GM08714 (cell line): Measurements from ENCODE around the gene INSRR.

Source experiments
- H3K4me3 ChIP-seq: fragments of 200-500 bp; sonication (Bioruptor generic); 2 replicates; pipeline ENCODE4 v1.5.1; 2014; ENCODE audit warnings: mild to moderate bottlenecking, low read length, inconsistent platforms
- ZNF274 ChIP-seq: IDR thresholded peaks from 2 replicates; pipeline ENCODE4 v1.6.1; 2012; ENCODE audit warnings: mild to moderate bottlenecking, low read depth, low read length

Gene INSRR

DNA sequence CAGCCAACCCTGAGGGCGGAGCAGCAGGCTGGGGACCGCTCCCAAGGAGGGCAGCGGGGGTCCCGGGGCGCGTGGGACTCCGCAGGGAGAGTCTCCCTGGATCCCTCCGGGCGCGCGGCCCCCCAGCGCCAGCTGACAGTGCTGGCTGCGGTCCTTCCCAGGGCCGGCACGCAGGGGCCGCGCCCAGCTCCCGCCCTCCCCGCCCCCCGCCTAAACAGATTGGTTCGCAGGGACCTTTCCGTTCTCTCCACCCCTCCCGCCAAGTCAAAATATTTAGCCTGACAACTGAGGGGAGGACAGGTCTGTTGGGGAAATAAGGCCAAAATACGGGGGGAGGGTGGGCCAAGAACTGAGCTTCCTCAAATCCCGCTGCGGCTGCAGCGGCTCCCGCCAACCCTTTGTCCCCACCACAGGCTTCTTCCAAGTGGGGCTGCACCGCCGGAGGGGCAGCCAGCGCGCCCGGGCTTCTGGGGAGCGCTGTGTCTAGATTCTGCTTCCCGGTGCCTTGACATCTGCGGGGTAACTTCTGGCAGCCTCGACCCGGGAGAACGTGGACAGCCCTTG is at the start of gene INSRR:
INSRR (minus strand) TSS at position 159 of the 564 bp plus-strand sequence. CDS start 496 bp downstream, outside the sequence.
- no peak for TF ChIP-seq ZNF274
- H3K4me3 ChIP-seq = peak within 1 kb of the TSS; percentile 11; the same call in 1 of the 2 replicates

DNA sequence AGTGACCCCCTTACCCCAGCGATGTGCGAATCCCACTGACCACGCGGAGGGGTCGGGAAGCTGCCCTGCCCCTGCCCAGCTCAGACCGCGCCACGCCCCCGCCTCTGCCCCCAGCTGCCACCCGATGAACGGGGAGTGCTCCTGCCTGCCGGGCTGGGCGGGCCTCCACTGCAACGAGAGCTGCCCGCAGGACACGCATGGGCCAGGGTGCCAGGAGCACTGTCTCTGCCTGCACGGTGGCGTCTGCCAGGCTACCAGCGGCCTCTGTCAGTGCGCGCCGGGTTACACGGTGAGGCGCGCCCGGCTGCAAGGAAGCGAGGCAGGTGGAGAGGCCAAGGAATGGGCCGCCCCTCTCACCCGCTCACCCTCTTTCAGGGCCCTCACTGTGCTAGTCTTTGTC is 49.6 kb upstream of the INSRR start:
- no peak overlapping the region for H3K4me3 ChIP-seq
- no peak for TF ChIP-seq ZNF274

DNA sequence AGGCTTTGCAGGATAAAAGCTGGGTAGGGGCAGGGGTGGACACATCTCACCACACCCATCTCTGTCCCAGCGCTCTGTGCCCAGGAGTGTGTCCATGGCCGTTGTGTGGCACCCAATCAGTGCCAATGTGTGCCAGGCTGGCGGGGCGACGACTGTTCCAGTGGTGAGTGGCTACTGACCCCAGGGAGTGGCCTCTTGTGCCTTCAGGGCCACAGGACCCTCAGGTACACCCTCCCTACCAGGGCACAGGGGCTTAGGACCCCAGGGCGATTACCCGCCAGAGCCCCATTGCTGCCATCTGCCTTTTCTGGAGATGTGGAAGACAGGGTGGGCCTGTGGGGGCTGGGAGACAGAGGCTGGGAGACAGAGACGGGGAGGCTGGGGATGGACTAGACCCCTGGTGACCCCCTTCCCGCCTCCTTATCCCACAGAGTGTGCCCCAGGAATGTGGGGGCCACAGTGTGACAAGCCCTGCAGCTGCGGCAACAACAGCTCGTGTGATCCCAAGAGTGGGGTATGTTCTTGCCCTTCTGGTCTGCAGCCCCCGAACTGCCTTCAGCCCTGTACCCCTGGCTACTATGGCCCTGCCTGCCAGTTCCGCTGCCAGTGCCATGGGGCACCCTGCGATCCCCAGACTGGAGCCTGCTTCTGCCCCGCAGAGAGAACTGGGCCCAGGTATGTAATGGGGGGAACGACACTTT is 47.4 kb upstream of the INSRR start:
- no peak for TF ChIP-seq ZNF274
- no peak overlapping the region for H3K4me3 ChIP-seq

DNA sequence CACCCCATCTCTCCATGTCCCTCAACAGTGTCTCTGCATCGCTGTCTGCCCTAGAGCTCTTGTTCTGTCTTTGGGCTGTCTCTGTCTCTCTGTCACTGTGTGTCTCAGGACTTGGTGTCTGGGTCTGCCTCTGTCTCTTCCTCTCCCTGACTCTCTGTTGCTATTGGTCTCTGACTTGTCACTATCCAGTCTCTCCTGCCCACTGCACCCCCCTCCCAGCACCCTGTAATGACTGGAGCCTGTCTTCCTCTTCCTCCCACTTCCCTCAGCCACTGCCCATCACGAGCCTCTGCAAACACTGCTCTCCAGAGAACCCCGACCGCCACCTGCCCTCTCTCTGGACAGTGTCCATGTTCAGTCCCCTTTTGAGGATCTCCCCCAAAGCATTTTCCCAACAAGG is 46.7 kb upstream of the INSRR start:
- TF ChIP-seq ZNF274 = no peak
- H3K4me3 ChIP-seq = no peak overlapping the region

DNA sequence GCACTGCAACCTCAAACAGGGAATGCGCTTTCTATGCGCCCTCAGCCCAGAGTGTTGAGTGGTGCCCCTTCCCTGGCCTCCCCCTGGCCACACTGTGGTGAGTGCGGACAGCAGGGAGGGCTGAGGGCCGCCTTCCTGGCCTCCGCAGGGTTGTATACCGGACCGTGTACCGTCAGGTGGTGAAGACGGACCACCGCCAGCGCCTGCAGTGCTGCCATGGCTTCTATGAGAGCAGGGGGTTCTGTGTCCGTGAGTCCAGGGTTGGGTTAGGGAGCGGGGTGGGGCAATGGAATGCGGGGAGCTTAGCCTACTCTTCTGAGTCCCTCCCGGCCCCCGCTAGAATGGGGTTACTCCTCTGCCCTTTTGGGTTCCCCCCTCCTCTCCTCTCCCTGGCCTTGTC is 46.3 kb upstream of the INSRR start:
- no peak overlapping the region for H3K4me3 ChIP-seq
- no peak for TF ChIP-seq ZNF274

DNA sequence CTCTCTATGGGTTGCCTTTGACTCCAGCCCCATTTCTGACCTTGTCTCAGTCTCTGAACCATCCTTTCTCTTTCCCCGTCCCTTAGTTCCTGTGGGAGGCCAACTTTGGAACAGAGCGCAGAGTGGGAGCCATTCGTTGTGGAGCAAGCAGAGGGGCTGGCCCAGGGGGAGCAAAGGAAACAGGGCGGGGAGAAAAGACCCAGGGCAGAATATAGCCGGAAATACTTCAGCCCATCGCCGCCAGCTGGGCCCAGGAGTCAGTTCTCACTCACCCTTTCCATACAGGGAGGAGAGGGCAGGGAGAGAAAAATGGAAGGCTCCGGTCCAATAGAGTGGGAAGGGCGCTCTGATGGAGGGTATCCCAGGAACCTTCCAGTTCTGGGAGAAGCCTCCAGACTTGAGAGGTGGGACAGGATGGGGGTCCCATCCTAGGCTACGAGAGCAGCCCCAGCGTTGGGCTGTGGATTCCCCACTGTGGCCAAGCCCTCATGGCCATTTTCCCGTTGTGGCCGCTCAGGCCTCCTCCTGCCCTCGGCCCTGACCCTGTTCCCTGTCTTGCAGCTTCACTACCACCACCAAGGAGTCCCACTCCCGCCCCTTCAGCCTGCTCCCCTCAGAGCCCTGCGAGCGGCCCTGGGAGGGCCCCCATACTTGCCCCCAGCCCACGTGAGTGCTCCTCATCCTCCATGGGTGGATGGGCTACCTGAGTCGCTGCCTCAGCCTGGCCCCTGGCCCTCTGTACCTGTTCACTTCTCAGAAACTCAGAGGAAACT is 45.5 kb upstream of the INSRR start:
- no peak for TF ChIP-seq ZNF274

DNA sequence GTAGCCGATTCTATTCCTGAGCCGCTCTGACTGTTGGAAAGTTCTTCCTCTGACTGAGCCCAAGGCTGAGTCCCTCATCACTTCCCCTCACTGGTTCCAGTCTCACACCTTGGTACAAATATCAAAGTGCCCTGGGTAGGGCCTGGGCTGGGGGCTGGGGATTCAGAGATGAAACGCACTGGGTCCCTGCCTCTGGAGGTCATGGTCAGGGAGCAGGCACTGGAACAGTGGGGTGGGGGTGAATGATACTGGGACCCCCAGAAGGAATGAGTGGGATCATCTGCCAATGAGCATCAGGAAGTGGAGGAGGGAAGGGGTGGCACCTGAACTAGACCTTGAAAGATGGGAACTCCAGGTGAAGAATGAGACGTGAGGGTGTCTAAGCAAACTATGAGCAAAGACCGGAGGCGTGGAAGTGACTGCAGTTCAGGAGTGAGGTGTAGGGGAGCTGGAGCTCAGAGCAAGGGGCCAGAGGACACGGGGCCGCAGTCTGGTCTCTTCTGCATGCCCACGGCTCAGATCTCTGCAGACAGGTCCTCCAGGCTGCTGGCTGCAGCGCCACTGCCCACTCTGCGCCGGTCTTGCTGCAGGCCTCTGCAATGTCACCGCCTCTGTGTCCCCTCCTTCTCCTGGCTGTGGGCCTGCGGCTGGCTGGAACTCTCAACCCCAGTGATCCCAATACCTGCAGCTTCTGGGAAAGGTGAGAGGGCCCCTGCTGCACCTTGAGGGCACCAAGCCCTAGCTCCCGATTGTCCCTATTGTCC is 44.6 kb upstream of the INSRR start:
- H3K4me3 ChIP-seq = no peak overlapping the region
- no peak for TF ChIP-seq ZNF274

More for the DNA sequence above, 45.5 kb upstream of the INSRR start:
- H3K4me3 ChIP-seq = no peak overlapping the region

DNA sequence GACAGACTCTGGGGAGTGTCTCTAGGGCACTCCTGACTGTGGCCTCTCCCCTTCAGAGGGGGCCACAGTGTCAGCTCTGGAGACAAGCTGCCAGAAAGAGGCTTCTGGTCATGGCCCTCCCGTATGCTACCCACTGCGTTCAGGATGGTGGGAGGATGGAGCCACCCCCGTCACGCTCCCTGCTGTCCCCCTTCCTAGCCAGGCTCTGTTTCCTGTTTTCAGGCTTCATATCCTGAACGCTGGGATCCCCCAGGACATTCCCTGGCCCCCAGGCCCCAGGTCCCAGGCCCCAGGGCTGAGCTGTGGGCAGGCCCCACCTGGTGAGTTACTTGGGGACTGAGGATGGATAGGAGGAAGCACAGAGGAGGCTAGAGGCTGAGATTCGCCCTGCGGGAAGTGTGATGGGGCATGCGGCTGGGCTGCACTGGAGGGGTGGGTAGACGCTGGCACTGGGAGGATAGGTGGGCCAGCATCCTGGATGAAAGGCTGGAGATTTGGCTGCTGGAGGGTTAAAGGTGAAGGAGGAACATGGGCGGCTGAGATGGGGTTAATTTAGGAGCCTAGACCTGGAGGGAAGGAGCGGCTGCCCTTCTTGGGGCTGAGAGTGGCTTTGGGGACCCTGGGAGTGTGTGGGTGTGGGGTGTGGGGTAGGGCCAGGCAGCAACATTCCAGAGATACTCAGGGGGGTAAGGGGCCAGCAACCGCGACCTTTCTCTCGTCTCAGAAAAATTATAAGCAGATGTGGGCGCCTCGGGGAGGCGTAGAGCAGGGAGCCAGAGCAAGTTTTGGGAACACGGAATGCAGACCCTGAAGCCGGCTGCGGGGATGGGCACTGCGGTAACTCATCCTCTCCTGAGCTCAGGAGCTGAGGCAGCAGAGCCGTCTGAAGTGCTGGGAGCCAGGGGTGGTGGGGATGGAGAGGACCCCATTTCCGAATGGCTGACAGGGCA is 43.3 kb upstream of the INSRR start:
- H3K4me3 ChIP-seq = no peak overlapping the region
- no peak for TF ChIP-seq ZNF274

DNA sequence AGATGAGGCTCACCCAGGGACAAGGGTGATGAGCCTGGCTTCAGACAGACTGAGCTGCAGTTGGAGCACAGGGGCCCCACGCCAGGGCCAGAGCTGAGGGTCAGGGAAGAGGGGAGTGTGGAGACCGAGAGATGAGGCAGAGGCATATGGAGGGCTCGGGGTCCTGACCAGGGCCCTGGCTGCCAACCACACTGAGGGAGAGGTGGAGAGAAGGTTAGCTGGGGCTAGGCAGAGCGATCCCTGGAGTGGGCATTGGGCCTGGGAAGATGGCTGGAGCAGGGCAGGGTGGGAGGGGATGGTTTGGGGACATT is 42.6 kb upstream of the INSRR start:
- H3K4me3 ChIP-seq = no peak overlapping the region
- TF ChIP-seq ZNF274 = no peak

DNA sequence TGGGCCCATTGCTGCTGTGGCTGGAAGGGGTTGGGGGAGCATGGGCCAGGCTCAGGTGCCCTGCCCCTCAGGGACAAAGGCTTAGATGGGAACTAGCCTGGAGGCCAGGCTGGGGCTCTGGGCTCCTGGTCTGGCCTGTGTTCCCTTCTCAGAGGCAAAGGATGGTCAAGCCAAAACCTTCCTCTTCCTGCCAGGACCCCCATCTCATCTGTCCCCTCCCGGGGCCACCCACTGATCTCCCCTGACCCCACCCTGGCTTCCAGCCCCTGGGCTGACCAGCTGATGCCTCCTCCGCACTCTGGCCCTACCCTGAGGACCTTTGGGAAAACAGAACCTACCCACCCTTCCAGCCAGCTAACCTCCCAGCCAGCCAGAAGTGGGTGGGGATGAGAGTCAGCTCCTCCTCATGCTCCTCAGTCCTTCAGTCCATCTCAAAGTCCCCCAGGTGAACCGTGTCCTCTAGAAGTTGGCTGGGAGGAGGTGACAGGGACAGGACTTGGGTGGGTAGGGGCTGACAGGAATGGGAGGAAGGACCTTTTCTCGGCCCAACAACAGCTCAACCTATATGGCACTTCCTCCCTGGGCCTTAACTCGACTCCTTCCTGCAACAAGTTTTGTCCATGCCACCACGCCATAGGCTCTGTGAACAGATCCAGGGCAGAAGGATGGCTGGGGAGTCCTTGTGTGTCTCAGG is 42.1 kb upstream of the INSRR start:
- no peak for TF ChIP-seq ZNF274
- H3K4me3 ChIP-seq = no peak overlapping the region

DNA sequence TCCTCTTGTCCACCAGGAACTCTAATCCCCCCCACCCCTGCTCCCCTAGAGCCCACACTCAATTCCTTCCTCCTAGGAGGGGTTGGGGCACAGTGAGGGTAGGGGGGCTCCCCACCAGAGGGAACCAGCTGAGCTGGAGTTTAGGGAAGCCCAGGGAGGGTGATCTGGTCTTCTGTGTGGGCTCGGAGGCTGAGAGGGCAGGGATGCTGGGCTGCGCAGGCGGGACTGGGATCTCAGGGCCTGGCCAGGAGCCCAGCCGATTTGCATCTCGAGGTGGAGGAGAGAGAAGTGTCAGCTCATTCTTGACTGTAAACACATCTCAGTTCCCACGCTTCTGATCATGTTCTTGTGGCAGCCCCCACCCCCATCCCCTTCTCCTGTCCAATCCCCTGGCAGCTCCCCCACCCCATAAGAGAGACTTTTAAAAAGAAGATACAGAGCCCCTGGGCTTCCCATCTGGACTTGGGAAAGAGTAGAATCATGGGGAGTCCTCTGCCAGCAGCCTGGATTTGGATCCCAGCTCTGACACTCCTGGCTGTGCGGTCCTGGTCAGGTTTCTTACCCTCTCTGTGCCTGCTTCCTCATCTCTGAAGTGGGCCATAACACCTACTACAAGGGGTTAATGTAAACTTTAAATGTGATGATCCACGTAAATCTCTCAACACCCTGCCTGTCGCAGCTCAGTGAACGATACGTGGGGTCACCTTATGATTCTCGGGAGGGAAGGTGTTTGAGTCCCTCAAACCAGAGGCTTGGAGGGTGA is 41.2 kb upstream of the INSRR start:
- TF ChIP-seq ZNF274 = no peak
- no peak overlapping the region for H3K4me3 ChIP-seq

DNA sequence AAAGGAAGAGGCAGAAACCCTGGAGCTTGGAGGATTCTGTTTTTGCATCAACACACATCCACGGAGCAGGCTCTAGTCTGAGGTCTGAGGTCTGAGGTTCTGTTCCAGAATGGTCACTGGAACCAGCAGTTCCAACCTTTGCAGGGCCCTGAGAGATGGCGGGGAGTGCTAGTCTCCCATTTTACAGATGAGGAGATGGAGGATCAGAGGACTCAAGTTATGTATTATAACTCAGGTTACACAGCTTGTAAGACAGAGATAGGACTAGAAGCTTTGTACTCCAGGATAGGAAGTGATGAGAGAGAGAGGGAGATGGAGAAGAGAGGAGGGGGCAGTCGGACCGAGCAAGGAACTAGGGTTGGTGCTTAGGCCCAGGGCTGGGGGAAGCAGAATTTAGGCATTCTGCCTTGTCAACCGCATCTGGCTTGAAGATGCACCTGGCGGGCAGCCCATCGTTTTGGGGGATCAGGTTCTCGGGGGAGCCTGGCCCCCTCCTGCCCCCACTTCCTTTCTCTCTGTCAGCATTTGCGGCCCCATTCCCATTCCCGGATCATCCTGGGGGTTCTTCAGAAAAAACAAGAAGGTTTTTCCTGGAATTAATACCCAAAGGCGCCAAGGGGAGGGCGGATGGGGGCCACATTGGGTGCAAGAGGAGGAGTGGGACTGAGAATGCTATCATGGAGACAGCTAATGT is 40.2 kb upstream of the INSRR start:
- no peak for TF ChIP-seq ZNF274
- H3K4me3 ChIP-seq = no peak overlapping the region
